ENCODE data around the gene TRPM6.
"Not testable (repeated sequence)": the region's sequence is repeated elsewhere in the genome, so short reads cannot be mapped to it uniquely, and the experiment has no call there.

The TRPM6 gene

GRCh38 chr9:74887041-74887980, at the start of gene TRPM6:
Gene TRPM6, minus strand, starts transcription at chr9:74887921. Its CDS starts 65 bp downstream, at chr9:74887856.
- peak; percentile 10 for DNase-seq (ENCODE audit: low read depth)

GRCh38 chr9:74935008-74935407, 47.3 kb upstream of the TRPM6 start:
- DNase-seq (ENCODE audit: low read depth) = no peak

- DNase-seq (ENCODE audit: low read depth) = no peak
Measured at GRCh38 chr9:74921737-74922136, 34.0 kb upstream of the TRPM6 start.

GRCh38 chr9:74920944-74921626, 33.4 kb upstream of the TRPM6 start:
- no peak for DNase-seq (ENCODE audit: low read depth)

- DNase-seq (ENCODE audit: low read depth) = no peak
Measured at GRCh38 chr9:74910036-74910435, 22.3 kb upstream of the TRPM6 start.

- no peak for DNase-seq (ENCODE audit: low read depth)
Measured at GRCh38 chr9:74908665-74909064, 20.9 kb upstream of the TRPM6 start.

- DNase-seq (ENCODE audit: low read depth) = no peak
Measured at GRCh38 chr9:74907085-74907484, 19.4 kb upstream of the TRPM6 start.

GRCh38 chr9:74901001-74901400, 13.3 kb upstream of the TRPM6 start:
- DNase-seq (ENCODE audit: low read depth) = no peak

GRCh38 chr9:74888449-74888848, 728 bp upstream of the TRPM6 start:
- DNase-seq (ENCODE audit: low read depth) = not testable (repeated sequence)

GRCh38 chr9:74887981-74888370, 255 bp upstream of the TRPM6 start:
- DNase-seq (ENCODE audit: low read depth) = no peak

GRCh38 chr9:74876382-74876949, 11.3 kb downstream of the TRPM6 start:
- no peak for DNase-seq (ENCODE audit: low read depth)

GRCh38 chr9:74875656-74876055, 12.1 kb downstream of the TRPM6 start:
- DNase-seq (ENCODE audit: low read depth) = no peak

GRCh38 chr9:74874220-74874619, 13.5 kb downstream of the TRPM6 start:
- no peak for DNase-seq (ENCODE audit: low read depth)

- DNase-seq (ENCODE audit: low read depth) = no peak
Measured at GRCh38 chr9:74872619-74873233, 15.0 kb downstream of the TRPM6 start.

- DNase-seq (ENCODE audit: low read depth) = no peak
Measured at GRCh38 chr9:74867483-74867882, 20.2 kb downstream of the TRPM6 start.

GRCh38 chr9:74865177-74865576, 22.5 kb downstream of the TRPM6 start:
- no peak for DNase-seq (ENCODE audit: low read depth)

- DNase-seq (ENCODE audit: low read depth) = no peak
Measured at GRCh38 chr9:74861773-74862474, 25.8 kb downstream of the TRPM6 start.

GRCh38 chr9:74861071-74861470, 26.6 kb downstream of the TRPM6 start:
- no peak for DNase-seq (ENCODE audit: low read depth)

- DNase-seq (ENCODE audit: low read depth) = not testable (repeated sequence)
Measured at GRCh38 chr9:74860247-74860646, 27.5 kb downstream of the TRPM6 start.

- no peak for DNase-seq (ENCODE audit: low read depth)
Measured at GRCh38 chr9:74859786-74860185, 27.9 kb downstream of the TRPM6 start.

- DNase-seq (ENCODE audit: low read depth) = no peak
Measured at GRCh38 chr9:74858751-74859414, 28.8 kb downstream of the TRPM6 start.

Data from activated T-cell treated with anti-CD3 and anti-CD28 coated beads for 24 hours (primary cell).